Endometrial microvascular endothelial cells (primary cell): Measurements from ENCODE around the gene UCMA. TPM values are rescaled to one million over a fixed set of nuclear protein-coding genes. Genes with fewer than 3 reads are reported as not detected.
"Not testable (repeated sequence)": the region's sequence is repeated elsewhere in the genome, so short reads cannot be mapped to it uniquely, and the experiment has no call there.

Source experiments
- in situ Hi-C: cut with HindIII; loops from 2 replicates; pipeline ENCODE4 v1.10.0; 2017; ENCODE audit warnings: low sequenced_read_pairs, low pct_unique_long_range_greater_than_20kb; ENCODE audit errors: inconsistent ontology term
- total RNA-seq: library from RNA; depleted of rRNA; stranded (reverse); fragments of >200 nt; gene quantifications from one replicate; pipeline ENCODE4 v1.2.3, GENCODE V29; 2015; ENCODE audit errors: inconsistent ontology term

The UCMA gene
- not detected for total RNA-seq

GRCh38 chr10:13234172-13234571 lies at the start of gene UCMA:
UCMA (minus strand) TSS chr10:13234374; CDS start chr10:13234258, 116 bp downstream.
- in situ Hi-C loops, result no loop called here

- in situ Hi-C loops, result not testable (repeated sequence)
Observed at GRCh38 chr10:13282348-13282747, 48.2 kb upstream of the UCMA start.

- in situ Hi-C loops, result no loop called here
Observed at GRCh38 chr10:13276749-13277365, 42.7 kb upstream of the UCMA start.

- in situ Hi-C loops, result not testable (repeated sequence)
Observed at GRCh38 chr10:13276146-13276545, 42.0 kb upstream of the UCMA start.

- in situ Hi-C loops, result no loop called here
Observed at GRCh38 chr10:13272164-13272571, 38.0 kb upstream of the UCMA start.

- in situ Hi-C loops, result no loop called here
Observed at GRCh38 chr10:13271552-13272163, 37.5 kb upstream of the UCMA start.

GRCh38 chr10:13270877-13271551 lies 36.8 kb upstream of the UCMA start:
- in situ Hi-C loops, result no loop called here

- in situ Hi-C loops, result no loop called here
Observed at GRCh38 chr10:13268841-13269240, 34.7 kb upstream of the UCMA start.

- in situ Hi-C loops, result no loop called here
Observed at GRCh38 chr10:13268310-13268709, 34.1 kb upstream of the UCMA start.

- in situ Hi-C loops, result no loop called here
Observed at GRCh38 chr10:13263591-13263990, 29.4 kb upstream of the UCMA start.

GRCh38 chr10:13262433-13262832 lies 28.3 kb upstream of the UCMA start:
- in situ Hi-C loops, result no loop called here

- in situ Hi-C loops, result no loop called here
Observed at GRCh38 chr10:13257621-13258140, 23.5 kb upstream of the UCMA start.

- in situ Hi-C loops, result no loop called here
Observed at GRCh38 chr10:13256627-13257026, 22.5 kb upstream of the UCMA start.

- in situ Hi-C loops, result no loop called here
Observed at GRCh38 chr10:13253726-13254125, 19.6 kb upstream of the UCMA start.

- in situ Hi-C loops, result no loop called here
Observed at GRCh38 chr10:13247784-13248183, 13.6 kb upstream of the UCMA start.

- in situ Hi-C loops, result no loop called here
Observed at GRCh38 chr10:13247246-13247645, 13.1 kb upstream of the UCMA start.

GRCh38 chr10:13242260-13242659 lies 8.1 kb upstream of the UCMA start:
- in situ Hi-C loops, result not testable (repeated sequence)

GRCh38 chr10:13241613-13242012 lies 7.4 kb upstream of the UCMA start:
- in situ Hi-C loops, result no loop called here

- in situ Hi-C loops, result no loop called here
Observed at GRCh38 chr10:13239923-13240322, 5.7 kb upstream of the UCMA start.
